ENCODE measurements around the gene NEDD9.

The NEDD9 gene

GRCh38 chr6:11260249-11261038, 28.0 kb upstream of the NEDD9 start:
- DNase-seq = no peak

- no peak for DNase-seq
Observed at GRCh38 chr6:11258260-11259237, 26.1 kb upstream of the NEDD9 start.

DNA sequence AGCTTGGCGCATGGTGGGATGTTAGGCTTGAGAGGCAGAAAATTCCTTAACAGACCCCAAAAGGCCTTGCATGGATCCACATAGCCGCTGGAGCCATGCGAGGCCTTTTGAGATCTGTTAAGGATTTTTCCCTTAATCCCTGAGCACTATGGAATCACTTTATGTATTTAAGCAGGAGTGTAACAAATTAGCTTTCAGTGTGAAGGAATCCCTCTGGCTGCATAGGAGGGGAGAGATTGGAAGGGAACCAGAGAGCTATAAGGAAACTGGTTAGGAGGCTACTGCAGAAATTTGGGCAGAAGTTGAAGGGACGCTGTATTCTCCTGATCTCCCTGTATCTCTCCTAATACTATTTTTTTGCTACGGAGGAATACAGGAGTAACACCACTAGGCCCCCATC, 23.1 kb upstream of the NEDD9 start:
- DNase-seq = no peak

GRCh38 chr6:11253594-11253993, 21.1 kb upstream of the NEDD9 start:
- DNase-seq = no peak

GRCh38 chr6:11251553-11252360, 19.3 kb upstream of the NEDD9 start:
- DNase-seq = no peak

- no peak for DNase-seq
Observed at GRCh38 chr6:11250108-11250507, 17.6 kb upstream of the NEDD9 start.

- DNase-seq = no peak
Observed at GRCh38 chr6:11248974-11249761, 16.7 kb upstream of the NEDD9 start.

- no peak for DNase-seq
Observed at GRCh38 chr6:11246722-11247121, 14.3 kb upstream of the NEDD9 start.

GRCh38 chr6:11245381-11246256, 13.2 kb upstream of the NEDD9 start:
- no peak for DNase-seq

GRCh38 chr6:11244387-11245126, 12.1 kb upstream of the NEDD9 start:
- DNase-seq = no peak

DNA sequence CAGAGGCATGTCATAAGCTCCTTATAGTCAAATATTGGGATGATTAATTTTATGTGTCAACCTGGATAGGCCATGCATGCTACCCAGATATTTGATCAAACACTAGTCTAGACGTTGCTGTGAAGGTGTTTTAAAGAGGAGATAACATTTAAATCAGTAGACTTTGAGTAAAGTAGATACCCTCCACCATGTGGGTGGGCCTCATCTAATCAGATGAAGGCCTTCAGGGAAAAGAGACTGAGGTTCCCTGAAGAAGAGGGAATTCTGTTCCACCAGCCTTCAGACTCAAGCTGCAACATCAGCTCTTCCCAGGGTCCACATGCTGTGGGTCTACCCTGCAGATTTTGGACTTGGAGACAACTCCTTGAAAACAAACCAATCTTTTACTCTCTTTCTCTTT, 11.4 kb upstream of the NEDD9 start:
- no peak for DNase-seq

DNA sequence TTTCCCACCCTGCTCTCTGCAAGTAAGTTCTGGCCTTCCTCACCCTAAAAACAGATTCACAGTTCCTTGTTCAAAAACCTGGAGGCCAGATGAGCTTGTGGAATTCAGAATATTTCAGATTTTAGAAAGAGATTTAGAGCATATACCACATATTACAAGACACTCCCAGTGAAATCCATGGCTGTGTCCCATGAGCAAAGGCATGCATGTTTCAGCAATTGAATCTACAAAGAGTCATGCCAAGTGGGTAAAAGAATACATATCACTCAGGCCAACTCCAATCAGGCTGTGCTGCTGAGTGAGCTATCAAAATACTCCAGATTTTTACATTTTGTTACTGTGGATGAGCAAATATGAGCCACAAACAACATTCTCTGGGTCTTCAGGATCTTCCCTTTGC, 10.2 kb upstream of the NEDD9 start:
- DNase-seq = no peak

DNA sequence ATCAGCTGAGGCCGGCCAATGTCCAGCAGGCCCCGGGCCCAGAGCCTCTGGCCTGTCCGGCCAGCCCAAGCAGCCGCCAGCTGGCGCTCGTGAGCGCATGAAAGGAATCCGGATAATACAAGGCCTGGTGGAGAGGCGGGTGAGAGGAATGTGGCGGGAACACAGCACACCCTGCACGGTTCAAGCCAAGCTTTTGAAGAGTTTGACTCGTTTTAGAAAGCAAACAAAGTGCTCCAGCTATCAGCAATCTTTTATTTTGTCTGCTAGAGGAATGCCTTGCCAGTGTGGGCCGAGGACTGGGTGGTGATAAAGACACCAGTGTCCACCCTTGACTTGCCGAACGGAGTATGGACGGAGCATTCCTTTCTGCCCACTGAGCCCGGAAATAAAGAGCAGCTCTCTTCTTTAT, 9.3 kb upstream of the NEDD9 start:
- DNase-seq = no peak

GRCh38 chr6:11241154-11241792, 8.8 kb upstream of the NEDD9 start:
- no peak for DNase-seq

DNA sequence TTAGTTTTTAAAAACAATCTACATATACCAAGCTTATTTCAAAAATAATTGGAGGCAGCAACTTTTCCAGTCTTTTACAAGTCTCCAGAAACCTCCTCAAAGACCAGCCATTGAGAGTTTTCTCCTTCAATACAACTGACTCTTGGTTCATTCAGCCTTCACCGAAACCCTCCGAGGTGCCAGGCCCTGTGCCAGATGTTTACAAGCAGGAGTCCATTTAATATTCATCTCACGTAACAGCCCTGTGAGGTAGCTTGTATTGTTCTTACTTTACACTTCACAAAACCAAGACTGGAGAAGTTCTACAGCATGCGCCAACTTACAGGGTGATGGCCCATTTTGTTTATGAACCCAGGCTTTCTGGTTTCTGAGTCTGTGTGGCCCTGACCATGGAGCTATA, 5.5 kb upstream of the NEDD9 start:
- DNase-seq = no peak

DNA sequence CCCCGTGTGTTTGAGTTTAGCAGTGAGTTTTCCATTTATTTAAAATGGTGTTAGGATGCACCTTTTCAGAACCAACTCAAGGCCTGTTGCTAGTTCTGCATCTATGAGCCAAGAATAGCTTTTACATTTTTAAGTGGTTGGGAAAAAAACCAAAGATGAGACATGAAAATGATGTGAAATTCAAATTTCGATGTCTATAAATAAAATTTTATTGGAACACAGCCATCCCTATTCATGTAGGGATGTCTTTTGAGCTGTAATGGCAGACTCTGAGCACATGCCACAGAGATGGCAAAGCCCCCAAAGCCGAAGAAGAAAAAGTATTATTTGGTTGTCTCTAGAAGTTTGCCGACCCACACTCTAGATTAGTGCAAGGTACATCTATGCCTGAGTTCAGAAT, 5.0 kb upstream of the NEDD9 start:
- no peak for DNase-seq

DNA sequence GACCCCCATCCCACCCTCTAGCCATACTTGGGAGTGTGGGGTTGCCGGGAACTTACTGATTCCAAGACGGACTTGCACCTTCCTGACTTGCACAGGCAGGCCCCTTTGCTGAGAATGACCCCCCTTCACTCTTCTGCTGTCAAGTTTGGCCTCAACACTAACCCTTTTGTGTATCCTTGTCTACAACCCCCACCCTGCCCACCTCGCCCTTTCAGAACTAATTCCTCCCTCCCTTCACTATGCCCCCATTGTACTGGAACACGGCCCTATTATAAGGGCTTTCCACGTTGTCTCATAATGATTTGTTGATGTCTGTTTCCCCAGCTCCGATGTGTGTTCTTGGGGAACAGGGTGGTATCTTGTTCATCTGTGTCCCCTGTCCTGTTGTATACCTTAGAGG, 4.4 kb upstream of the NEDD9 start:
- DNase-seq = no peak

DNA sequence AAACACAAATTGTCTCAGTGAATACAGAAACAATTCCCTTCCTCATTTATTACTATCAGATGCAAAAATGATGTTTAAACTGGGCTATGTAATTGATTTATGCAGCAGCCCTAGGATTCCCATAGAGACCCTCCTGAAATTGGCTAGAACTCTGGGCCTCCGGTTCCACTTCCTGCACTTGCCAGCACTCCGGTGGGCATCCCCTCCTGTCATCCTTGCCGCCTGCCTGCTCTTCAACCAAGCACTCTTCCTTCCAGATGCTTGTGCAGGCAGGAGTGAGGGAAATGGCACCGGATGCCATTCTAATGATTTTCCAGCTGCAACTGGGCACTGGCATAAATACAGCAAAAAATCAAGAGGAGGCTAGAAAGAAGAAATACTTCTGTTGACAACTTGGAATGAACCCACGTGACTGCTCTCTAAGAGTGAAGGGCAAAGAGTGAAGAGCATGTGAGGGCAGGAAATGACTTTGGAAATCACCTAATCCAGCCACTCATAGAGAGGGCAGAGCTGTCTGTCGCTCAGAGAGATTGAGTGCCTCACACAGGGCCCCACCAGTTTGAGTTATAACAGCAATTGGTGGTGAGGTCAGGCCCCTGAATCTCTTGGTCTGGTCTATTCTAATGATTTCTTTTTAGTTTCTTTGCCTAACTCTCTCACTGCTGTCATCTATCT, 3.7 kb upstream of the NEDD9 start:
- no peak for DNase-seq

DNA sequence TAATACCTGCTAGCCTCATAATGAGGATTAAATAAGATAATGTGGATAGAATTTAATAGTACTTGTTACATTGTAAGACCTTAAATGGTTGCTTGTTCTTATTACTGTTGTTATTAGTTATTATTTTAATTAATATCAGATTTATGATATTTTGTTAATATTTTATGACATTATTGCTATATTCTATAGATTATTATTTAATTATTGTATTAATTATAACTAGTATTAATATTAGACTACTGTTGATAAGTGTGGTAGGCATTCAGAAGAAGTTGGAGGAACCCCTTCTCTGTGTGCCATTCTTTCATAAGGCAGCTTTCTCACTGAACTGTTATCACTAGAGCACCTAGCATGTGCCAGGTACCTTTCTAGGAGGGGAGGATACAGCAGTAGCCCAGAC, 2.6 kb upstream of the NEDD9 start:
- DNase-seq = no peak

All from NCI-H1930 (cell line).